Osteoblast (primary cell): Measurements from ENCODE around the gene MEGF11. TPM values are rescaled to one million over a fixed set of nuclear protein-coding genes. Genes with fewer than 3 reads are reported as not detected.

Experiments used
- DNase-seq: peaks from one replicate; pipeline ENCODE4 v3.0.0; 2011; ENCODE audit warnings: low spot score, mixed read lengths; ENCODE audit not compliant: insufficient read length; ENCODE audit errors: missing footprints
- H2AFZ ChIP-seq: 2 replicates; pipeline ENCODE4 v1.6.0; 2011; ENCODE audit warnings: mild to moderate bottlenecking, low read length
- H3K27ac ChIP-seq: 2 replicates; pipeline ENCODE4 v1.5.1; 2011; ENCODE audit warnings: mild to moderate bottlenecking, low read depth, low read length, moderate library complexity
- H3K27me3 ChIP-seq: 2 replicates; pipeline ENCODE4 v1.6.0; 2012; ENCODE audit warnings: mild to moderate bottlenecking, control low read depth, inconsistent platforms, low read length, moderate library complexity; ENCODE audit not compliant: insufficient read depth
- H3K36me3 ChIP-seq: 2 replicates; pipeline ENCODE4 v1.5.1; 2011; ENCODE audit warnings: mild to moderate bottlenecking, low read length, control low read depth, moderate library complexity; ENCODE audit not compliant: insufficient read depth
- H3K4me1 ChIP-seq: 2 replicates; pipeline ENCODE4 v1.5.1; 2011; ENCODE audit warnings: mild to moderate bottlenecking, low read length, control low read depth, moderate library complexity; ENCODE audit not compliant: insufficient read depth
- H3K4me2 ChIP-seq: 2 replicates; pipeline ENCODE4 v1.6.0; 2011; ENCODE audit warnings: mild to moderate bottlenecking, low read length; ENCODE audit not compliant: insufficient read depth
- H3K4me3 ChIP-seq: fragments of 200-600 bp; sonication (generic); 3 replicates; pipeline ENCODE4 v1.5.1; 2012; ENCODE audit warnings: mild to moderate bottlenecking, low read length, inconsistent platforms; ENCODE audit not compliant: insufficient read depth
- H3K79me2 ChIP-seq: 2 replicates; pipeline ENCODE4 v1.6.0; 2012; ENCODE audit warnings: mild to moderate bottlenecking, low read length, control low read depth, inconsistent platforms; ENCODE audit not compliant: insufficient read depth
- H3K9me3 ChIP-seq: 2 replicates; pipeline ENCODE4 v1.5.1; 2011; ENCODE audit warnings: low read depth, low read length, control low read depth
- H4K20me1 ChIP-seq: 2 replicates; pipeline ENCODE4 v1.6.0; 2012; ENCODE audit warnings: mild to moderate bottlenecking, low read length, control low read depth; ENCODE audit not compliant: insufficient read depth
- total RNA-seq: library from RNA; depleted of rRNA; stranded (reverse); fragments of >200 nt; gene quantifications from 2 replicates; pipeline ENCODE4 v1.2.3, GENCODE V29; 2012
- TF ChIP-seq, protein P1 (sequence below): IDR thresholded peaks from 2 replicates; pipeline ENCODE4 v1.5.1; 2011; ENCODE audit warnings: mild to moderate bottlenecking, low read depth, low read length, moderate library complexity; ENCODE audit errors: extremely low read depth

Gene MEGF11
- total RNA-seq, 1 donor = not detected

DNA sequence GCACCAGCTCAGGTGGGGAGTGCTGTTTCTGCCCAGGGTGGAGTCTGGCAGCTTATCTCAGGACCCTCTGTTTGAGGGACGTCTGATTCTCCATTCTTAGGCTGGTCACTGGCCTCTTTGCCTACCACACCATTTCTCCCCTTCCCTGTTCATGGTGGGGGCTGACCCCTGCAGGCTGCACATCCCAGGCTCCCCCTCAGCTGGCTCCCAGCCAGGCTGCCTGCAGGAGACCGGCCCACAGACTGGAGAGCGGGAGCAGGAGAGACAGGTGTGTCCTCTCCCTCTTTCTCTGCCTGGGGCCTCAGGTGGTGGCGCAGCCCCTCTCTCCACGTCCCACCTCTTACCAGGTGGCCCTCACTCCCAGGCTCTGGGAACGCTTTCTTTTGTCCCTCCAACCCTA, 323.4 kb downstream of the MEGF11 start:
- Histone ChIP-seq H2AFZ (no peak overlapping the region), H3K4me3 (no peak overlapping the region), H3K79me2 (no peaks in the 10 kb centered on the region), H3K27me3 (peaks cover 9% of the 10 kb centered on the region), H3K27ac (no peak overlapping the region), H4K20me1 (no peaks in the 10 kb centered on the region), H3K4me1 (no peaks in the 10 kb centered on the region), H3K4me2 (no peak overlapping the region), H3K9me3 (no peaks in the 10 kb centered on the region), H3K36me3 (no peaks in the 10 kb centered on the region)
- DNase-seq = no peak
- TF ChIP-seq, protein P1, sequence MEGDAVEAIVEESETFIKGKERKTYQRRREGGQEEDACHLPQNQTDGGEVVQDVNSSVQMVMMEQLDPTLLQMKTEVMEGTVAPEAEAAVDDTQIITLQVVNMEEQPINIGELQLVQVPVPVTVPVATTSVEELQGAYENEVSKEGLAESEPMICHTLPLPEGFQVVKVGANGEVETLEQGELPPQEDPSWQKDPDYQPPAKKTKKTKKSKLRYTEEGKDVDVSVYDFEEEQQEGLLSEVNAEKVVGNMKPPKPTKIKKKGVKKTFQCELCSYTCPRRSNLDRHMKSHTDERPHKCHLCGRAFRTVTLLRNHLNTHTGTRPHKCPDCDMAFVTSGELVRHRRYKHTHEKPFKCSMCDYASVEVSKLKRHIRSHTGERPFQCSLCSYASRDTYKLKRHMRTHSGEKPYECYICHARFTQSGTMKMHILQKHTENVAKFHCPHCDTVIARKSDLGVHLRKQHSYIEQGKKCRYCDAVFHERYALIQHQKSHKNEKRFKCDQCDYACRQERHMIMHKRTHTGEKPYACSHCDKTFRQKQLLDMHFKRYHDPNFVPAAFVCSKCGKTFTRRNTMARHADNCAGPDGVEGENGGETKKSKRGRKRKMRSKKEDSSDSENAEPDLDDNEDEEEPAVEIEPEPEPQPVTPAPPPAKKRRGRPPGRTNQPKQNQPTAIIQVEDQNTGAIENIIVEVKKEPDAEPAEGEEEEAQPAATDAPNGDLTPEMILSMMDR = no peak

DNA sequence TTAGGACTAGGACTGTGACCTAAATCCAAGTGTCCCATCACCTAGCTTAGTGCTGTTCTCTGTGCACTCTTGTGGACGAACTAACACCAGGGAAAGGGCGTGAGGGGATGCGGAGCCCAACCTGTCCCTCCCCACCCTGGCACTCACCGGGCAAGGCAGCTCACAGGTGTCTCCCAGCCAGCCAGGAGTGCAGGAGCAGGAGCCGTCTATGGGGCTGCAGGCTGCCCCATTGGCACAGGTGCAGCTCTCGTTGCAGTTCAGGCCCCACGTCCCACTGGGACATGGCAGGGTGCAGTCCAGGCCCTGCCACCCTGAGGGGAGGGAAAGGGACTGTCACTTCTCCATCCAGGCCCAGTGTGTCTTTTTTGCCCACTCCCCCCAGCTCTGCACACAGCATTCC, 324.0 kb downstream of the MEGF11 start:
- Histone ChIP-seq H3K79me2 (no peaks in the 10 kb centered on the region), H4K20me1 (no peaks in the 10 kb centered on the region)

DNA sequence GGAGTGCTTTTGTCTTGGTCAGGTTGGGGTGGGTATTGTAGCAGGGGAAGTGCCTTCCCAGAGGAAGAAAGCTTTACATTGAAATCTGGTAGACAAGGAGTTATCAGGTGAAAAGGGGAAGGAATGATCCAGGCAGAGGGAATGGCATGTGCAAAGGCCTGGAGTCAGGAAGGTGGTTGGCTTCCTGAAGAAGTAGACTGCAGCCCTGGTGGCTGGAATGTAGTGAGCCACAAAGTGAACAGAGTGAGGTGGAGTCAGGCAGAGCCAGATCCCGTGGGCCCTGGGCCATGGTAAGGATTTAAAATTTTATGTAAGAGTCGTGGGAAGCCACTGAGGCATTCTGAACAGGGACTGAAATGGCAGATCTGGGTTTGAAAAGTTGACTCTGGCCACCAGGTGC, 326.0 kb downstream of the MEGF11 start:
- no peak overlapping the region for H3K4me2 ChIP-seq
- DNase-seq = no peak
- H3K79me2 ChIP-seq = no peaks in the 10 kb centered on the region
- no peaks in the 10 kb centered on the region for H3K9me3 ChIP-seq
- H2AFZ ChIP-seq = no peak overlapping the region
- H3K36me3 ChIP-seq = no peaks in the 10 kb centered on the region
- H3K4me1 ChIP-seq = no peaks in the 10 kb centered on the region
- peaks cover 5% of the 10 kb centered on the region for H3K27me3 ChIP-seq
- H3K27ac ChIP-seq = no peak overlapping the region
- peaks cover 3% of the 10 kb centered on the region for H4K20me1 ChIP-seq
- TF ChIP-seq, protein P1 = peak; percentile 35
- no peak overlapping the region for H3K4me3 ChIP-seq

More for the DNA sequence above, 324.0 kb downstream of the MEGF11 start:
- no peaks in the 10 kb centered on the region for H3K4me1 ChIP-seq
- no peak for DNase-seq
- no peak overlapping the region for H3K4me2 ChIP-seq
- peaks cover 9% of the 10 kb centered on the region for H3K27me3 ChIP-seq
- no peaks in the 10 kb centered on the region for H3K36me3 ChIP-seq
- no peaks in the 10 kb centered on the region for H3K9me3 ChIP-seq
- H3K4me3 ChIP-seq = no peak overlapping the region
- TF ChIP-seq, protein P1 = no peak
- no peak overlapping the region for H3K27ac ChIP-seq
- no peak overlapping the region for H2AFZ ChIP-seq

DNA sequence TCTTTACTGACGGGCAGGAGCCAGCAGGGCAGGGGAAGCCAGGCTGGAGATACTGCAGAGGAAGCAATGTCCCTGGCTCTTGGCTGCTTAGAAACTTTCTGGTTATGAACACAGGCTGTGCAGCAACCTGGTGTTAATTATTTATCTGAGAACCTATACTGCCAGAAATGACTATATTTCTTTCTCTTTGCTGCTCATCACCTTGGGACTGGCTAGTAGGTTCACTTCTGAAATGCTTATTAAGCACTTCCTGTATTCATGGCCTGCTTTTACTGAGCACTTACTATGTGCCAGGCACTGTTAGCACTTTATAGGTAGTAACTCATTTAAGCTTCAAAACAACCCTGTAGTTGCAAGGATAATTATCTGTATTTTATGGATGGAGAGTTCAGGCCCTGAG, 326.7 kb downstream of the MEGF11 start:
- no peaks in the 10 kb centered on the region for H3K27me3 ChIP-seq
- TF ChIP-seq, protein P1 = no peak
- H3K36me3 ChIP-seq = no peaks in the 10 kb centered on the region

More for the DNA sequence above, 326.7 kb downstream of the MEGF11 start:
- H3K4me2 ChIP-seq = no peak overlapping the region
- H4K20me1 ChIP-seq = peaks cover 3% of the 10 kb centered on the region
- no peak overlapping the region for H3K4me3 ChIP-seq
- H3K27ac ChIP-seq = no peak overlapping the region
- DNase-seq = no peak
- no peak overlapping the region for H2AFZ ChIP-seq
- H3K4me1 ChIP-seq = no peaks in the 10 kb centered on the region
- no peaks in the 10 kb centered on the region for H3K79me2 ChIP-seq
- no peaks in the 10 kb centered on the region for H3K9me3 ChIP-seq
